ENCODE data around the gene GJA9.
"Not testable (repeated sequence)": the region's sequence is repeated elsewhere in the genome, so short reads cannot be mapped to it uniquely, and the experiment has no call there.

GJA9 gene

GRCh38 chr1:38846210-38846609, 35.2 kb downstream of the GJA9 start:
- no peak for DNase-seq
- no peaks in the 10 kb centered on the region for H3K9me3 Mint-ChIP-seq
- peaks cover 61% of the 10 kb centered on the region for H3K36me3 Mint-ChIP-seq (ENCODE audit: low read depth)
- H3K4me3 Mint-ChIP-seq = no peak overlapping the region
- H3K27ac Mint-ChIP-seq = no peak overlapping the region
- H3K4me1 Mint-ChIP-seq = no peaks in the 10 kb centered on the region
- TF ChIP-seq CTCF (IDR thresholded peaks at IDR 0.05) = no peak
- H3K27me3 Mint-ChIP-seq (ENCODE audit: low read depth, poor library complexity) = no peaks in the 10 kb centered on the region

- not testable (repeated sequence) for H3K27me3 Mint-ChIP-seq (ENCODE audit: low read depth, poor library complexity); H3K9me3 Mint-ChIP-seq; DNase-seq; H3K27ac Mint-ChIP-seq; H3K4me3 Mint-ChIP-seq; H3K4me1 Mint-ChIP-seq
- peaks cover 58% of the 10 kb centered on the region for H3K36me3 Mint-ChIP-seq (ENCODE audit: low read depth)
These were observed 36.3 kb downstream of the GJA9 start for GRCh38 chr1:38845088-38845487.

GRCh38 chr1:38840281-38840680, 41.1 kb downstream of the GJA9 start:
- no peak for TF ChIP-seq CTCF (IDR thresholded peaks at IDR 0.05)
- Mint-ChIP-seq H3K36me3 (ENCODE audit: low read depth) (peaks cover 51% of the 10 kb centered on the region), H3K27ac (peak overlapping the region; percentile 9), H3K9me3 (no peaks in the 10 kb centered on the region), H3K4me3 (no peak overlapping the region), H3K4me1 (no peaks in the 10 kb centered on the region), H3K27me3 (ENCODE audit: low read depth, poor library complexity) (no peaks in the 10 kb centered on the region)
- DNase-seq = no peak

GRCh38 chr1:38839363-38839762, 42.0 kb downstream of the GJA9 start:
- no peaks in the 10 kb centered on the region for H3K9me3 Mint-ChIP-seq
- no peak overlapping the region for H3K4me3 Mint-ChIP-seq
- no peak for TF ChIP-seq CTCF (IDR thresholded peaks at IDR 0.05)
- peaks cover 42% of the 10 kb centered on the region for H3K36me3 Mint-ChIP-seq (ENCODE audit: low read depth)
- H3K27ac Mint-ChIP-seq = peak overlapping the region; percentile 36
- H3K4me1 Mint-ChIP-seq = no peaks in the 10 kb centered on the region
- DNase-seq = no peak
- no peaks in the 10 kb centered on the region for H3K27me3 Mint-ChIP-seq (ENCODE audit: low read depth, poor library complexity)

GRCh38 chr1:38836316-38836715, 45.1 kb downstream of the GJA9 start:
- DNase-seq; H3K4me1 Mint-ChIP-seq; H3K4me3 Mint-ChIP-seq; H3K27me3 Mint-ChIP-seq (ENCODE audit: low read depth, poor library complexity); H3K27ac Mint-ChIP-seq; H3K9me3 Mint-ChIP-seq: not testable (repeated sequence)
- H3K36me3 Mint-ChIP-seq (ENCODE audit: low read depth) = peaks cover 19% of the 10 kb centered on the region

GRCh38 chr1:38834937-38835827, 46.2 kb downstream of the GJA9 start:
- Mint-ChIP-seq H3K4me1 (peaks cover 14% of the 10 kb centered on the region), H3K9me3 (no peaks in the 10 kb centered on the region), H3K27ac (no peak overlapping the region), H3K4me3 (no peak overlapping the region), H3K27me3 (ENCODE audit: low read depth, poor library complexity) (peaks cover 18% of the 10 kb centered on the region), H3K36me3 (ENCODE audit: low read depth) (peaks cover 13% of the 10 kb centered on the region)
- TF ChIP-seq CTCF (IDR thresholded peaks at IDR 0.05) = peak; percentile 83
- peak; percentile 52 for DNase-seq

- no peak for TF ChIP-seq CTCF (IDR thresholded peaks at IDR 0.05)
- Mint-ChIP-seq H3K4me3 (no peak overlapping the region), H3K36me3 (ENCODE audit: low read depth) (peaks cover 9% of the 10 kb centered on the region), H3K27ac (no peak overlapping the region), H3K9me3 (no peaks in the 10 kb centered on the region), H3K27me3 (ENCODE audit: low read depth, poor library complexity) (peaks cover 26% of the 10 kb centered on the region), H3K4me1 (peaks cover 18% of the 10 kb centered on the region)
- no peak for DNase-seq
These were observed 47.1 kb downstream of the GJA9 start for GRCh38 chr1:38834221-38834782.
